ENCODE data around the gene XXYLT1. TPM values are rescaled to one million over a fixed set of nuclear protein-coding genes. Genes with fewer than 3 reads are reported as not detected.

XXYLT1 gene
- total RNA-seq, 4 donors from 2014 or later, result 9.8 to 14.6 (median 13.9) TPM

- Histone ChIP-seq H3K27ac (no peak overlapping the region), H3K4me1 (no peaks in the 10 kb centered on the region), H3K36me3 (no peaks in the 10 kb centered on the region), H3K27me3 (no peaks in the 10 kb centered on the region), H3K9me3 (no peaks in the 10 kb centered on the region), H3K4me3 (replicated peaks in 1 of 3) (no peak overlapping the region)
- TF ChIP-seq CTCF (IDR thresholded peaks at IDR 0.05) (no peak), POLR2A (IDR thresholded peaks at IDR 0.05) (no peak)
- 69 to 88% methylated on average over 3 to 6 of the region's 6 CpGs for WGBS, 2 donors
- intact Hi-C loops (cut with DNase I), result no loop called here
- DNase-seq, result no peak
These were observed 224.5 kb downstream of the XXYLT1 start for GRCh38 chr3:195046441-195046840.

DNA sequence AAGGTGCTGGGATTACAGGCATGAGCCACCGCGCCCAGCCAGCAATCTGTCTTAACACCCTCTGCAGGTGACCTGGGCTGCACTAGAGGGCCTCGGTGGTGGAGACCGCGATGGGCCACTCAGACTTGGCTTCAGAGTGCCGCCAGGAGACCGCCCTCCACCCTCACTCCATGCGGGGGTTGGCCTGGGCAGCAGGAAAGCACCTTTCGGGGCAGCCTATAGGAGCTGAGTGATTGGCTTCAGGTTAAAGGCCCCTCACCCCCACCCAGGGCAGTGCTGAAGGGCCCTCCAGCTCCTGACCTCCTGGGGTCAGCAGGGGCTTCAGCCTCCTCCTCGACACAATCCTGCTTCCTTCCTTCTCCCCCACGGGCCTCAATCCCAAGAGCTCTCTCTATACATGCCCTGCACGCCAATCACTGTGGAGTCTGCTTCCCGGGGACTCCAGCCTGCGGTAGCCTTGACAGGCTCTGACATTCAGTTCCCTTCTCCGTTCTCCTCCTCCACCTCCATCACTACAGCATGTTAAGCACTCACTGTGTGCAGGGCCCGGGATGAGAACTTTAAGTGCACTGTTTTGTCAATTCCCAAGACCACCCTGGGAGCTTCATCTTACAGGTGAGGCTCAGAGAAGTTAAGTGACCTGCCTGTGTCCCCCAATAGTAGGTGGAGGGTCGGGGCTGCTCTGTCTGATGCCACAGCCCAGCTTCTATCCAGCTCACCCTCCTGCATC, 225.3 kb downstream of the XXYLT1 start:
- Histone ChIP-seq H3K4me1 (no peaks in the 10 kb centered on the region), H3K36me3 (no peaks in the 10 kb centered on the region), H3K4me3 (replicated peaks in 1 of 3) (no peak overlapping the region), H3K27ac (no peak overlapping the region), H3K27me3 (no peaks in the 10 kb centered on the region), H3K9me3 (no peaks in the 10 kb centered on the region)
- WGBS, 2 donors, result 74 to 82% methylated on average over 16 to 17 of the region's 17 CpGs
- DNase-seq, result no peak
- no peak for TF ChIP-seq CTCF (IDR thresholded peaks at IDR 0.05)
- no peak for TF ChIP-seq POLR2A (IDR thresholded peaks at IDR 0.05)
- intact Hi-C loops (cut with DNase I), result no loop called here

DNA sequence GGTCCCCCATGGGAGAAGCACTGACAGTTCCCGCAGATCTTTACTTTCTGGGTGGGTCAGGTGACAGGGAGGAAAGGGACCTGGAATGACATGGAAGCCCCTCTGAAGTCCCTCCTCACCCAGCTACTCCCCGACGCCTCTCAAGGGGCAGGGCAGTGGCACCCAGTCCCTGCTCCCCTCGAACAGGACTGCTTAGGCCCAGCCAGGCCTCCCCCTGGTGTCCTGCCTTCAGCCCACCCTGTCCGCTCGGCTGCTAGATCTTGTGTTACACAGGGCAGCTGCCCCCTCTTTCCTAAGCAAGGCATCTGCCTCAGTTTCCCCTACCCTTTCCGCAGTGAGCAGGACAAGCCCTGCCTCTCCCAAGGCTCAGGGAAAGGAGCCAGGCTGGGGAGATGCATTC, 226.5 kb downstream of the XXYLT1 start:
- Histone ChIP-seq H3K4me3 (replicated peaks in 1 of 3) (no peak overlapping the region), H3K27me3 (no peaks in the 10 kb centered on the region), H3K36me3 (no peaks in the 10 kb centered on the region), H3K27ac (no peak overlapping the region), H3K4me1 (no peaks in the 10 kb centered on the region), H3K9me3 (no peaks in the 10 kb centered on the region)
- 85 to 95% methylated on average over 7 of the region's 7 CpGs for WGBS, 2 donors
- intact Hi-C loops (cut with DNase I), result no loop called here
- TF ChIP-seq CTCF (IDR thresholded peaks at IDR 0.05), result no peak
- no peak for TF ChIP-seq POLR2A (IDR thresholded peaks at IDR 0.05)
- no peak for DNase-seq

GRCh38 chr3:195043607-195044339, 227.2 kb downstream of the XXYLT1 start:
- H3K36me3 ChIP-seq, result no peaks in the 10 kb centered on the region
- H3K4me1 ChIP-seq, result no peaks in the 10 kb centered on the region
- H3K9me3 ChIP-seq, result no peaks in the 10 kb centered on the region
- H3K4me3 ChIP-seq (replicated peaks in 1 of 3), result no peak overlapping the region
- intact Hi-C loops (cut with DNase I), result no loop called here
- WGBS, 2 donors, result 79 to 80% methylated on average over 12 of the region's 12 CpGs
- H3K27ac ChIP-seq, result no peak overlapping the region
- no peaks in the 10 kb centered on the region for H3K27me3 ChIP-seq
- no peak for DNase-seq
- TF ChIP-seq CTCF (IDR thresholded peaks at IDR 0.05) (no peak), POLR2A (IDR thresholded peaks at IDR 0.05) (no peak)
